K562 (cell line): Measurements from ENCODE around the gene GRIN1. TPM values are rescaled to one million over a fixed set of nuclear protein-coding genes. Genes with fewer than 3 reads are reported as not detected.

ENCODE experiments used
- AFF1 ChIP-seq, 2 experiments: fragments of 450-650 bp; IDR thresholded peaks; 2 replicates each; pipeline ENCODE4 v1.6.1; 2018; ENCODE audit warnings: mild to moderate bottlenecking in 2 of 2, low read depth in 1 of 2; ENCODE audit not compliant: partially characterized antibody in 2 of 2
- CREM ChIP-seq: IDR thresholded peaks from 2 replicates; pipeline ENCODE4 v1.6.1; 2014; ENCODE audit warnings: antibody characterized with exemption, low read depth
- E2F8 ChIP-seq: fragments of 450-650 bp; IDR thresholded peaks from 2 replicates; pipeline ENCODE4 v1.7.1; 2018; ENCODE audit warnings: mild to moderate bottlenecking, low read depth; ENCODE audit not compliant: partially characterized antibody
- GATAD2B ChIP-seq: fragments of 450-650 bp; IDR thresholded peaks from 2 replicates; pipeline ENCODE4 v1.6.1; 2017; ENCODE audit warnings: mild to moderate bottlenecking, borderline replicate concordance
- HDAC1 ChIP-seq, 2 experiments: fragments of 450-650 bp; IDR thresholded peaks; 2 replicates each; pipeline ENCODE4 v1.6.1; 2016 to 2017; ENCODE audit warnings: inconsistent platforms in 1 of 2, mild to moderate bottlenecking in 1 of 2, moderate library complexity in 1 of 2
- HNRNPLL ChIP-seq: fragments of 200-400 bp; formaldehyde crosslinking; IDR thresholded peaks from 2 replicates; pipeline ENCODE4 v1.6.1; 2017; ENCODE audit warnings: low read length, low read depth, mild to moderate bottlenecking; ENCODE audit not compliant: poor library complexity, severe bottlenecking
- KAT2B ChIP-seq: IDR thresholded peaks from one replicate; pipeline ENCODE4 v1.6.1; 2012; ENCODE audit warnings: low read depth, mild to moderate bottlenecking, control low read depth, inconsistent platforms, low read length, moderate library complexity
- MTA3 ChIP-seq: fragments of 450-650 bp; formaldehyde crosslinking; IDR thresholded peaks from 2 replicates; pipeline ENCODE4 v1.6.1; 2017; ENCODE audit warnings: mild to moderate bottlenecking, borderline replicate concordance
- NCOR1 ChIP-seq: fragments of 450-650 bp; IDR thresholded peaks from 2 replicates; pipeline ENCODE4 v1.6.1; 2016; ENCODE audit warnings: mild to moderate bottlenecking, moderate library complexity
- SNIP1 ChIP-seq: fragments of 450-650 bp; IDR thresholded peaks from 2 replicates; pipeline ENCODE4 v1.7.1; 2017; ENCODE audit warnings: low read depth, mild to moderate bottlenecking
- ZNF274 ChIP-seq: IDR thresholded peaks from 2 replicates; pipeline ENCODE4 v1.6.1; 2011; ENCODE audit warnings: low read depth, mild to moderate bottlenecking, low read length, moderate library complexity, borderline replicate concordance
- ZNF75A ChIP-seq: fragments of 450-650 bp; formaldehyde crosslinking; IDR thresholded peaks from 2 replicates; pipeline ENCODE4 v1.4.0; 2020; ENCODE audit warnings: mild to moderate bottlenecking
- polyA plus RNA-seq, 8 experiments: library from polyadenylated mRNA; depleted of rRNA in 4 of 8; stranded (reverse) in 5 of 8; unstranded in 3 of 8; fragments of >200 nt; fragmentation: Nextera tagmentation in 2 of 8; fragmentation: Illumina TruSeq in 1 of 8; extraction: Ambion mirVana in 2 of 8; extraction: Trizol in 1 of 8; gene quantifications; 2 replicates each; pipeline versions ENCODE4 v1.2.1 to v1.2.3, GENCODE V29; 2011 to 2014; ENCODE audit warnings: inconsistent platforms in 1 of 8, missing spikeins in 1 of 8
- total RNA-seq, 7 experiments: library from RNA; depleted of rRNA in 6 of 7; stranded (reverse); fragments of >200 nt in 6 of 7; fragmentation: Illumina TruSeq in 2 of 7; extraction: Trizol in 2 of 7; gene quantifications; 2 replicates each; pipeline versions ENCODE4 v1.2.1 to v1.2.3, GENCODE V29; 2011 to 2021; ENCODE audit warnings: low replicate concordance in 1 of 7

GRIN1 gene
- total and polyA plus RNA-seq, 9 of the 15 experiments (the other 6 are each of a cell fraction or from before 2014, with no cell fraction given) = 0.03 to 0.35 (median 0.16) TPM; not detected in 6

GRCh38 chr9:137127301-137128157 lies 11.4 kb upstream of the GRIN1 start (continued):
- TF ChIP-seq HNRNPLL = no peak
- TF ChIP-seq ZNF75A (CRISPR knock-in tag) = peak; percentile 84
- TF ChIP-seq AFF1 (IDR thresholded peaks at IDR 0.05; ENCODE audit: low read depth in 1 of 2, partially characterized antibody in 2 of 2) = peak; percentile 35 to 60
- TF ChIP-seq MTA3 = 0 out of 2 replicates have a peak, but pooled peaks have one; percentile 10
- TF ChIP-seq HDAC1 (IDR thresholded peaks at IDR 0.05) = peak in 1 of 2 experiments; percentile 61; a peak in 1 of 4 replicates
- TF ChIP-seq CREM = 0 out of 2 replicates have a peak, but pooled peaks have one; percentile 7
- TF ChIP-seq SNIP1 = peak; percentile 23; the same call in 1 of the 2 replicates
- TF ChIP-seq ZNF274 = no peak
- no peak for TF ChIP-seq GATAD2B
- peak; percentile 97 for TF ChIP-seq E2F8
- no peak for TF ChIP-seq KAT2B
- peak; percentile 19; the same call in 1 of the 2 replicates for TF ChIP-seq NCOR1
